Spleen (tissue), 7 donors: Measurements from ENCODE around the gene GNAI2.

Source experiments
- POLR2A ChIP-seq, 3 donors: fragments of 450-650 bp; IDR thresholded peaks; one replicate each; pipeline ENCODE4 v1.5.1; 2017; ENCODE audit warnings: antibody characterized with exemption in 3 of 3, mild to moderate bottlenecking in 1 of 3
- POLR2AphosphoS5 ChIP-seq, 3 donors: sonication (generic); formaldehyde crosslinking; IDR thresholded peaks; one replicate each; pipeline ENCODE4 v1.5.1; 2017; ENCODE audit warnings: antibody characterized with exemption in 3 of 3
- TF ChIP-seq, protein P1 (sequence below), 11 experiments: fragments of 200-600 bp in 7 of 11; fragments of 450-650 bp in 4 of 11; sonication (generic) in 4 of 11; IDR thresholded peaks in 8 of 11; conservative IDR thresholded peaks in 3 of 11; 1 replicate in 7 of 11; 2 replicates in 4 of 11; pipeline versions ENCODE4 v1.4.0 to v1.8.0; 2016 to 2021; ENCODE audit warnings: antibody characterized with exemption in 11 of 11, inconsistent platforms in 4 of 11, mild to moderate bottlenecking in 1 of 11
- donor health status: DM: no; HTN: no; CAD: no; lungs with moderate emphysema.
- donor health status: DM: no; HTN: no; CAD: no.
- donor health status: DM: no; HTN: no; CAD: no.

DNA sequence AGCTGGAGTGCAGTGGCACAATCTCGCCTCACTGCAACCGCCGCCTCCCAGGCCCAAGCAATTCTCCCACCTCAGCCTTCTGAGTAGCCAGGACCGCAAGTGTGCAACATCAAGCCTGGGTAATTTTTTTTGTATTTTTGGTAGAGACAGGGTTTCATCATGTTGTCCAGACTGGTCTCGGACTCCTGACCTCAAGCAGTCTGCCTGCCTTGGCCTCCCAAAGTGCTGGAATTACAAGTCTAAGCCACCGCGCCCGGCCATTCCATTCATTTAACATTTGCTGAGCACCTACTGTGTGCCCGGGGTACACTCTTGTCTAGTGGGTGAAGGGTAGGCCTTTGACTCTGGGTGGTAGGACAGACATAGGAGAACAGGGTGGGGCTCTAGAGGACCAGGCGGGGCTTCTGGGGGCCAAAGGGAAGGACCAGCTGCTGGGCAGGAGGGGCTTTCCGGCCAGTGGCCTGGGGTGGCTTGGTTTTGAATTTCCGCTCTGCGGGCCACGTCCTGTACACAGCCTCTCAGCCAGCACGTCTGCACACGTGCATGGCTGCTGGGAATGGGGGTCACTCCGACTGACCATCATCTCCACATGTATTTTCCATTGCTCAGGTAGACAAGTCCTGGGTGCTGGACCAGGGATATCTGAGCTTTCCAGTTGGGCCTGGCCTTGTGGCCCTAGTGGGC is 28.5 kb upstream of the GNAI2 start:
- TF ChIP-seq, protein P1, sequence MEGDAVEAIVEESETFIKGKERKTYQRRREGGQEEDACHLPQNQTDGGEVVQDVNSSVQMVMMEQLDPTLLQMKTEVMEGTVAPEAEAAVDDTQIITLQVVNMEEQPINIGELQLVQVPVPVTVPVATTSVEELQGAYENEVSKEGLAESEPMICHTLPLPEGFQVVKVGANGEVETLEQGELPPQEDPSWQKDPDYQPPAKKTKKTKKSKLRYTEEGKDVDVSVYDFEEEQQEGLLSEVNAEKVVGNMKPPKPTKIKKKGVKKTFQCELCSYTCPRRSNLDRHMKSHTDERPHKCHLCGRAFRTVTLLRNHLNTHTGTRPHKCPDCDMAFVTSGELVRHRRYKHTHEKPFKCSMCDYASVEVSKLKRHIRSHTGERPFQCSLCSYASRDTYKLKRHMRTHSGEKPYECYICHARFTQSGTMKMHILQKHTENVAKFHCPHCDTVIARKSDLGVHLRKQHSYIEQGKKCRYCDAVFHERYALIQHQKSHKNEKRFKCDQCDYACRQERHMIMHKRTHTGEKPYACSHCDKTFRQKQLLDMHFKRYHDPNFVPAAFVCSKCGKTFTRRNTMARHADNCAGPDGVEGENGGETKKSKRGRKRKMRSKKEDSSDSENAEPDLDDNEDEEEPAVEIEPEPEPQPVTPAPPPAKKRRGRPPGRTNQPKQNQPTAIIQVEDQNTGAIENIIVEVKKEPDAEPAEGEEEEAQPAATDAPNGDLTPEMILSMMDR (IDR thresholded peaks at IDR 0.05 in 8 of 11, conservative IDR thresholded peaks at IDR 0.05 in 3 of 11) = no peak
- TF ChIP-seq POLR2A (IDR thresholded peaks at IDR 0.05) (no peak), POLR2AphosphoS5 (IDR thresholded peaks at IDR 0.05) (no peak)
